Retina (tissue), 1 donor: Measurements from ENCODE around the gene EVX2.

Experiments used
- DNase-seq: peaks from one replicate; pipeline ENCODE4 v3.0.0-alpha.2; 2016

EVX2 gene

GRCh38 chr2:176106581-176107539, 23.1 kb upstream of the EVX2 start, which contains the start of gene HOXD11:
Gene HOXD11, plus strand, starts transcription at chr2:176107280. Its CDS starts 76 bp downstream, at chr2:176107356.
- DNase-seq, result peak; percentile 81

GRCh38 chr2:176105730-176106580, 22.2 kb upstream of the EVX2 start:
- DNase-seq, result no peak

GRCh38 chr2:176105078-176105729, 21.4 kb upstream of the EVX2 start:
- no peak for DNase-seq

GRCh38 chr2:176104316-176105077, 20.7 kb upstream of the EVX2 start:
- DNase-seq, result peak; percentile 67

- no peak for DNase-seq
These were observed 20.1 kb upstream of the EVX2 start for GRCh38 chr2:176103742-176104315.

GRCh38 chr2:176103194-176103593, 19.4 kb upstream of the EVX2 start:
- no peak for DNase-seq

GRCh38 chr2:176102309-176102866, 18.6 kb upstream of the EVX2 start:
- DNase-seq, result no peak

GRCh38 chr2:176101842-176102241, 18.1 kb upstream of the EVX2 start:
- no peak for DNase-seq

GRCh38 chr2:176101216-176101830, 17.6 kb upstream of the EVX2 start:
- DNase-seq, result no peak

GRCh38 chr2:176100547-176101140, 16.9 kb upstream of the EVX2 start:
- DNase-seq, result no peak

GRCh38 chr2:176099728-176100546, 16.2 kb upstream of the EVX2 start, which contains the start of gene HOXD12:
Gene HOXD12, plus strand, starts transcription at chr2:176099795. Its CDS starts 7 bp downstream, at chr2:176099802.
- DNase-seq, result peak; percentile 68

GRCh38 chr2:176099159-176099727, 15.5 kb upstream of the EVX2 start:
- peak; percentile 74 for DNase-seq

- peak; percentile 71 for DNase-seq
These were observed 14.8 kb upstream of the EVX2 start for GRCh38 chr2:176098366-176099158.

GRCh38 chr2:176097820-176098365, 14.1 kb upstream of the EVX2 start:
- DNase-seq, result peak; percentile 69

- peak; percentile 92 for DNase-seq
These were observed 13.4 kb upstream of the EVX2 start for GRCh38 chr2:176096986-176097819.

GRCh38 chr2:176096243-176096985, 12.7 kb upstream of the EVX2 start:
- DNase-seq, result peak; percentile 76
